Esophagus muscularis mucosa (tissue), 4 donors: Measurements from ENCODE around the gene BCAS1. TPM values are rescaled to one million over a fixed set of nuclear protein-coding genes. Genes with fewer than 3 reads are reported as not detected.

Experiments
- DNase-seq: peaks from one replicate; pipeline ENCODE4 v3.0.0-alpha.2; 2017; ENCODE audit errors: extremely low spot score
- H3K27ac ChIP-seq, 4 donors: fragments of 200-600 bp; sonication (generic); replicated peaks in 1 of 4; 1 replicate in 3 of 4; 2 replicates in 1 of 4; pipeline ENCODE4 v1.5.1; 2016 to 2019; ENCODE audit warnings: mild to moderate bottlenecking in 1 of 4
- H3K27me3 ChIP-seq, 4 donors: fragments of 200-600 bp; sonication (generic); one replicate each; pipeline versions ENCODE4 v1.5.1 to v1.6.0; 2016 to 2019
- H3K36me3 ChIP-seq, 4 donors: fragments of 200-600 bp; sonication (generic); one replicate each; pipeline ENCODE4 v1.5.1; 2016 to 2019
- H3K4me1 ChIP-seq, 4 donors: fragments of 200-600 bp; sonication (generic); one replicate each; pipeline ENCODE4 v1.5.1; 2016 to 2019
- H3K4me3 ChIP-seq, 4 donors: fragments of 200-600 bp; sonication (generic); 1 replicate in 2 of 4; 2 replicates in 2 of 4; pipeline ENCODE4 v1.5.1; 2016 to 2019; ENCODE audit warnings: mild to moderate bottlenecking in 4 of 4, moderate library complexity in 1 of 4
- H3K9me3 ChIP-seq, 4 donors: fragments of 200-600 bp; sonication (generic); 1 replicate in 3 of 4; 2 replicates in 1 of 4; pipeline ENCODE4 v1.5.1; 2016 to 2019
- EP300 ChIP-seq: sonication (generic); formaldehyde crosslinking; IDR thresholded peaks from one replicate; pipeline ENCODE4 v1.6.1; 2017; ENCODE audit warnings: antibody characterized with exemption
- POLR2A ChIP-seq: fragments of 450-650 bp; IDR thresholded peaks from one replicate; pipeline ENCODE4 v1.6.1; 2017; ENCODE audit warnings: antibody characterized with exemption, moderate library complexity, mild to moderate bottlenecking, low read depth
- POLR2AphosphoS5 ChIP-seq, 2 donors: sonication (generic); formaldehyde crosslinking; IDR thresholded peaks; one replicate each; pipeline ENCODE4 v1.6.1; 2017; ENCODE audit warnings: antibody characterized with exemption in 2 of 2
- WGBS: methylation state at CpG from one replicate; pipeline ENCODE4 v1.1.5; 2018; 5-methylcytosine and 5-hydroxymethylcytosine counted together
- intact Hi-C: fragments of 100-400 bp; cut with DNase I; formaldehyde crosslinking; loops from one replicate; pipeline ENCODE4 v1.15.1; 2023
- total RNA-seq, 4 donors: library from RNA; depleted of rRNA; stranded (reverse); fragments of >200 nt; gene quantifications; one replicate each; pipeline versions ENCODE4 v1.1.0 to v1.2.1, GENCODE V29; 2016
- TF ChIP-seq, protein P1 (sequence below), 3 experiments: fragments of 200-600 bp in 2 of 3; fragments of 450-650 bp in 1 of 3; sonication (generic) in 2 of 3; IDR thresholded peaks; one replicate each; pipeline ENCODE4 v1.5.1; 2017 to 2019; ENCODE audit warnings: antibody characterized with exemption in 3 of 3, mild to moderate bottlenecking in 2 of 3, moderate library complexity in 1 of 3

The BCAS1 gene
- total RNA-seq, 4 donors from 2014 or later: 0.13 to 0.46 TPM; not detected in 2

DNA sequence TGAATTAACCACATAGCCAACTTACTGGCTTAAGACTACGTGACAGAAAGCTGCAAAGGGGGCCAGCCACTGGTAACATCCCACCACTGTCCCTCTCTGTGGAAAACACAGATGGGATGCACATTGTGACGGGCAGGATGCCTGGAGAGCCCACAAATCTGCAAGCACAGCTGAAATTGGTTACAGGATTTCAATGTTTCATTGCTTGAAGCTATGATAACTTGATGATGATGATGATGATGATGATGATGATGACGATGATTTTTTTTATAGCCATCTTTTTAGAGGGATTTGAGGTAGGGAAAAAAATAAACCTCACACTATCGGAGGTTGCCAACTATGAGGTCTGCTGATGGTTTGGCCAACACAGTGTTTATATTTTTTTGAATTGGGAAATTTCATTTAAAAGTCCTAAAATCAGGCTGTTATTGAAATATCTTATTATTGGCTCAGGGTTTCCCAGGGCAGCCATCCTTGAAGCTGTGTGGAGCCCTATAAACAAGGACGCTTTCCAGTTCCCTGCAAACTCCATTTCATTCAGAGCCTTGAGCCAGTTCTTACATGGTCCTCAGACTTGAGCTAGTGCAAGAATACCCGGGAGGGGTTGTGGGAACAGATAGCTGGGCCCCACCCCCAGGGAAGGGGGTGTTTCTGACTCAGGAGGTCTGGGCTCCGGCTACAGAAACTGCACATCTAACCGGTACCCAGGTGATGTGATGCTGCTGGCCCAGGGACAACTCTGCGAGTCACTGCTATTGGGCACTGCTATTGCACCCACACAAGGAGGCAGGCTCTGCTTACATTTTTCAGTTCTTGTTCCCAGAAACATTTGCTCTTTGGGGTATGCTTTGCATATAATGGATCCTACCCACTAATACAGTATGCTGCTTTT, 27.1 kb downstream of the BCAS1 start:
- DNase-seq: no peak

DNA sequence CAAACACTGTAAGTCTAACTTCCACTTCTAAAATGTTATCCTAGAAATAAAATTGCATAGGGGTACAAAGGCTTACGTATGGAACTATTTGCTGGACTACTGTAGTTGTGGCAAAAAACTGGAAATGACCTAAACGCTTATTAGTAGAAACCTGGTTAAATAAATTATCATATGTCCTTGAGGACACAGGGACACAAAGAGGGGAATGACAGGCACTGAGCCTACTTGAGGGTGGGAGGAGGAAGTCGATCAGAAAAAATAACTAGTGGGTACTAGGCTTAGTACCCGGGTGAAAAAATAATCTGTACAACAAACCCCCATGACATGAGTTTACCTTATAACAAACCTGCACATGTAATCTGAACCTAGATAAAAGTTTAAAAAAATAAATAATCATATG, 28.4 kb downstream of the BCAS1 start:
- TF ChIP-seq POLR2A: no peak
- TF ChIP-seq, protein P1, sequence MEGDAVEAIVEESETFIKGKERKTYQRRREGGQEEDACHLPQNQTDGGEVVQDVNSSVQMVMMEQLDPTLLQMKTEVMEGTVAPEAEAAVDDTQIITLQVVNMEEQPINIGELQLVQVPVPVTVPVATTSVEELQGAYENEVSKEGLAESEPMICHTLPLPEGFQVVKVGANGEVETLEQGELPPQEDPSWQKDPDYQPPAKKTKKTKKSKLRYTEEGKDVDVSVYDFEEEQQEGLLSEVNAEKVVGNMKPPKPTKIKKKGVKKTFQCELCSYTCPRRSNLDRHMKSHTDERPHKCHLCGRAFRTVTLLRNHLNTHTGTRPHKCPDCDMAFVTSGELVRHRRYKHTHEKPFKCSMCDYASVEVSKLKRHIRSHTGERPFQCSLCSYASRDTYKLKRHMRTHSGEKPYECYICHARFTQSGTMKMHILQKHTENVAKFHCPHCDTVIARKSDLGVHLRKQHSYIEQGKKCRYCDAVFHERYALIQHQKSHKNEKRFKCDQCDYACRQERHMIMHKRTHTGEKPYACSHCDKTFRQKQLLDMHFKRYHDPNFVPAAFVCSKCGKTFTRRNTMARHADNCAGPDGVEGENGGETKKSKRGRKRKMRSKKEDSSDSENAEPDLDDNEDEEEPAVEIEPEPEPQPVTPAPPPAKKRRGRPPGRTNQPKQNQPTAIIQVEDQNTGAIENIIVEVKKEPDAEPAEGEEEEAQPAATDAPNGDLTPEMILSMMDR (IDR thresholded peaks at IDR 0.05): no peak
- TF ChIP-seq POLR2AphosphoS5 (IDR thresholded peaks at IDR 0.05): no peak
- TF ChIP-seq EP300: no peak
- Histone ChIP-seq H3K36me3 (no peaks in the 10 kb centered on the region), H3K9me3 (no peaks in the 10 kb centered on the region), H3K27ac (no peak overlapping the region), H3K4me1 (no peaks in the 10 kb centered on the region), H3K4me3 (no peak overlapping the region), H3K27me3 (no peaks in the 10 kb centered on the region)
- no peak for DNase-seq
- intact Hi-C loops: no loop called here
- WGBS: 71% methylated on average over 4 of the region's 4 CpGs

More for the DNA sequence above, 27.1 kb downstream of the BCAS1 start:
- H3K9me3 ChIP-seq: no peaks in the 10 kb centered on the region
- intact Hi-C loops: no loop called here
- 70% methylated on average over 9 of the region's 9 CpGs for WGBS
- no peaks in the 10 kb centered on the region for H3K4me1 ChIP-seq
- H3K27ac ChIP-seq: no peak overlapping the region
- TF ChIP-seq POLR2A (no peak), EP300 (no peak)
- TF ChIP-seq, protein P1 (IDR thresholded peaks at IDR 0.05): no peak
- no peaks in the 10 kb centered on the region for H3K36me3 ChIP-seq
- no peak overlapping the region for H3K4me3 ChIP-seq
- H3K27me3 ChIP-seq: no peaks in the 10 kb centered on the region

DNA sequence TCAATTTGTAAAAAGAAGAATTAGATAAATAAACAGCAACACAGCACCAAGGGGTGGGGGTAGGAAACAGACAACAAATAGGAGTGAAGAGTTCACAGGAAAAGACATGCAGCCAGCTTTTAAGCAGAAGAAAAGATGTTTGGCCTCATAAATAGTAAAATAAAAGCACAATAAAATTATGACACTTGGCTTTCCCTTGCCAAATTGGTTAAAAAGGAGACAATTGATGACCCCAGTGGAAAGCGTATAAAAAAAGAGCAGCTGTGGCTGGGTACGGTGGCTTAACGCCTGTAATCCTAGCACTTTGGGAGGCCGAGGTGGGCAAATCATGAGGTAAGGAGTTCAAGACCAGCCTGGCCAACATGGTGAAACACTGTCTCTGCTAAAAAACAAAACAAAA, 29.1 kb downstream of the BCAS1 start:
- H3K4me3 ChIP-seq: no peak overlapping the region
- no peaks in the 10 kb centered on the region for H3K9me3 ChIP-seq
- H3K27me3 ChIP-seq: no peaks in the 10 kb centered on the region
- H3K4me1 ChIP-seq: no peaks in the 10 kb centered on the region
- DNase-seq: no peak
- TF ChIP-seq, protein P1 (IDR thresholded peaks at IDR 0.05): no peak
- TF ChIP-seq POLR2A: no peak
- TF ChIP-seq POLR2AphosphoS5 (IDR thresholded peaks at IDR 0.05): no peak
- no peak for TF ChIP-seq EP300
- no peaks in the 10 kb centered on the region for H3K36me3 ChIP-seq
- intact Hi-C loops: no loop called here
- 78% methylated on average over 4 of the region's 4 CpGs for WGBS
- H3K27ac ChIP-seq: no peak overlapping the region

DNA sequence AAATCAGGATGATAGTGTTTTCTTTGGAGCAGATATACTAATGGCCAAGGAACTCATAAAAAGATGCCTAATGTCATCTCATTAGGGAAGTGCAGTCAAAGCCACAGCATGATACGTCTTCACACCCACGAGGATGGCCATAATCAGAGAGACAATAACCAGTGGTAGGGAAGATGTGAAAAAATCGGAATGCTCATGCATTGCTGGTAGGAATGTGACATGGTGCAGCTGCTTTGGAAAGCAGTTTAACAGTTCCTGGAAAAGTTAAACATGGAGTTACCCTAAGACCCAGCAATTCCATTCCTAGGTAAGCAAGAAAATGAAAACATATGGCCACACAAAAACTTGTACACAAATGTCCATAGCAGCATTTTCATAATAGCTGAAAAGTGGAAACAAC, 29.9 kb downstream of the BCAS1 start:
- TF ChIP-seq POLR2A (no peak), EP300 (no peak), POLR2AphosphoS5 (IDR thresholded peaks at IDR 0.05) (no peak)
- TF ChIP-seq, protein P1 (IDR thresholded peaks at IDR 0.05): no peak
- Histone ChIP-seq H3K4me3 (no peak overlapping the region), H3K27me3 (no peaks in the 10 kb centered on the region), H3K4me1 (no peaks in the 10 kb centered on the region), H3K27ac (no peak overlapping the region), H3K36me3 (no peaks in the 10 kb centered on the region), H3K9me3 (no peaks in the 10 kb centered on the region)
- WGBS: 30% methylated on average over 3 of the region's 3 CpGs
- intact Hi-C loops: no loop called here
- DNase-seq: no peak

DNA sequence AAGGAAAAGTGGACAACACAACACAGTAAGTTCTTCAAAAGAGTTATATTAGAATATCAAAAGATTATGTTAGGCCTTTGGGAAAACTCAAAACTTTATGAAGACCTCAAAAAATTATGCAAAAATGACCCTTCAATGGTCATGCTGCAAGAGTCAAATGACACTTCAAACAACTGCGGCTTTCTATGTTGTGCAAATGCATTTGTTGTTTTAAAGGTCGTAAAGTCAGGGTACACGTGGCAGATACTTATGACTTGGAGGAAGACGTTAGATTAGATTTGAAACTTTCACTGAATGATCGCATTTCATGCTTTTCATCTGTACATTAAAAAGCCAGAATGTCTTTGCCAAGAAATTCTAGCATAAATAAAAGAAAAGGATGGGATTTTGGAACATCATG, 31.4 kb downstream of the BCAS1 start:
- H3K36me3 ChIP-seq: no peaks in the 10 kb centered on the region
- H3K4me3 ChIP-seq: no peak overlapping the region
- TF ChIP-seq EP300 (no peak), POLR2A (no peak), POLR2AphosphoS5 (IDR thresholded peaks at IDR 0.05) (no peak)
- TF ChIP-seq, protein P1 (IDR thresholded peaks at IDR 0.05): no peak
- H3K4me1 ChIP-seq: no peaks in the 10 kb centered on the region
- intact Hi-C loops: no loop called here
- no peaks in the 10 kb centered on the region for H3K27me3 ChIP-seq
- H3K27ac ChIP-seq: no peak overlapping the region
- DNase-seq: no peak
- 70% methylated on average over 5 of the region's 5 CpGs for WGBS
- H3K9me3 ChIP-seq: no peaks in the 10 kb centered on the region
